Spinal cord (tissue), 10 donors: ENCODE data around the gene PACRG. TPM values are rescaled to one million over a fixed set of nuclear protein-coding genes. Genes with fewer than 3 reads are reported as not detected.

ENCODE experiments used
- DNase-seq, 6 donors: peaks; one replicate each; pipeline versions ENCODE4 v3.0.0 to v3.0.0-alpha.2; 2013 to 2015; ENCODE audit warnings: low spot score in 6 of 6, low read depth in 4 of 6
- H3K27ac ChIP-seq: one replicate; pipeline ENCODE4 v1.5.1; 2013; ENCODE audit warnings: low read depth, low read length, control low read depth
- H3K27me3 ChIP-seq: one replicate; pipeline ENCODE4 v1.6.1; 2013; ENCODE audit warnings: low read length; ENCODE audit not compliant: control insufficient read depth, insufficient read depth
- H3K36me3 ChIP-seq: one replicate; pipeline ENCODE4 v1.6.1; 2013; ENCODE audit warnings: low read length; ENCODE audit not compliant: control insufficient read depth, insufficient read depth
- H3K4me1 ChIP-seq: one replicate; pipeline ENCODE4 v1.6.1; 2013; ENCODE audit warnings: low read length; ENCODE audit not compliant: control insufficient read depth, insufficient read depth
- H3K4me3 ChIP-seq: one replicate; pipeline ENCODE4 v1.5.1; 2013; ENCODE audit warnings: low read depth, low read length, control low read depth
- H3K9me3 ChIP-seq: one replicate; pipeline ENCODE4 v1.6.1; 2013; ENCODE audit warnings: low read length; ENCODE audit not compliant: control insufficient read depth, insufficient read depth
- WGBS: methylation state at CpG from one replicate; pipeline ENCODE4 v1.1.5; 2013; ENCODE audit warnings: missing lambda C conversion rate; ENCODE audit not compliant: insufficient coverage; 5-methylcytosine and 5-hydroxymethylcytosine counted together
- polyA plus RNA-seq, 2 donors: library from polyadenylated mRNA; unstranded; fragments of 120-200 nt; gene quantifications; one replicate each; pipeline ENCODE4 v1.2.1, GENCODE V29; 2013; ENCODE audit not compliant: insufficient read length in 2 of 2
- total RNA-seq, 2 donors: library from RNA; depleted of rRNA in 1 of 2; stranded (reverse); fragments of 120-200 nt in 1 of 2; fragments of >200 nt in 1 of 2; gene quantifications; one replicate each; pipeline versions ENCODE4 v1.2.3 to v1.2.4, GENCODE V29; 2013 to 2014
- donor health status: healthy.

PACRG gene
- total and polyA plus RNA-seq, 4 donors, result 9.5 to 21.2 (median 17.8) TPM

- H3K27ac ChIP-seq, result peak overlapping the region; percentile 62
- peaks cover 2% of the 10 kb centered on the region for H3K27me3 ChIP-seq
- H3K4me1 ChIP-seq, result peaks cover 62% of the 10 kb centered on the region
- no peak overlapping the region for H3K4me3 ChIP-seq
- no peaks in the 10 kb centered on the region for H3K36me3 ChIP-seq
- 55% methylated on average over 23 of the region's 29 CpGs for WGBS
- peak in 1 of 6 donors; percentile 61 for DNase-seq
- no peaks in the 10 kb centered on the region for H3K9me3 ChIP-seq
Observed at GRCh38 chr6:163335671-163336545, 608.1 kb downstream of the PACRG start.

GRCh38 chr6:163336961-163337360 is 609.2 kb downstream of the PACRG start:
- Histone ChIP-seq H3K9me3 (no peaks in the 10 kb centered on the region), H3K36me3 (no peaks in the 10 kb centered on the region), H3K27me3 (peaks cover 2% of the 10 kb centered on the region), H3K4me3 (no peak overlapping the region), H3K4me1 (peaks cover 63% of the 10 kb centered on the region), H3K27ac (no peak overlapping the region)
- WGBS, result 96% methylated on average over 10 of the region's 12 CpGs
- DNase-seq, result no peak

- H3K9me3 ChIP-seq, result no peaks in the 10 kb centered on the region
- WGBS, result 96% methylated on average over 3 of the region's 3 CpGs
- no peak overlapping the region for H3K4me3 ChIP-seq
- H3K27ac ChIP-seq, result peak overlapping the region; percentile 94
- no peak for DNase-seq
- peaks cover 66% of the 10 kb centered on the region for H3K4me1 ChIP-seq
- H3K36me3 ChIP-seq, result no peaks in the 10 kb centered on the region
- peaks cover 2% of the 10 kb centered on the region for H3K27me3 ChIP-seq
Observed at GRCh38 chr6:163337958-163338357, 610.2 kb downstream of the PACRG start.

DNA sequence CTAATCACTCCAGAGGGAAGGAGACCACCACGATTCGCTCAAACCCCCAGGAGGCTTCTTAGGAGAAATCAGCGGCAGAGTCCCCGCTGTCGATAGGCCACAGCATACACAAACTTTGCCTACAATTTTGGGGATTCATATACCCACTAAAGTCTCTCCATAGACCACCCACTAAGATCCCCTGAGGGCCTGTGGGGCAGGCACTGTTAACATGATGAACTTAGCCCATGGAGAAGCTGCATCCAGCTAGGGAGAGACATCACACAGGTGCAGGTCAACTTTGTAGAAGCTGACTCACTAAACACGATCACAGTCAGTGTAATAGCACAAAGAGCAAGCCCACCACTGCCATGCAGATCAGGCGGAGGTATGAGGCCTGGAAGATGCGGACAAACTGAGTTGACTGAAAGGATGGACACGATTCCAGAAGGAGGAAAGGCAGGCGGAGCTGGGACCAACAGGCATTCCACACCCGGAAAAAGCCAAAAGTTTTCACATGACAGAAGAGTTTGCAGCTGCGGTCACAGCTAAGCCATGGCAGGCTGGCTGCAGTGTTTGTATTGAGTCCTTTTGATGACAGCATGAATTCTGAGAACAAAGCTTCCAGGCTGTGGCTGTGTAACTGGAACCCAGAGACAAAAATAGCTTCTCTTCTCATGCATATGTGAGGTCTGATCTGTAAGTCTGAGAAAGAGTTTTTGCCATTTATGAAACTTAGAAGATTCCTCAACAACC is 611.1 kb downstream of the PACRG start:
- Histone ChIP-seq H3K27me3 (peaks cover 2% of the 10 kb centered on the region), H3K4me3 (no peak overlapping the region), H3K4me1 (peaks cover 74% of the 10 kb centered on the region), H3K36me3 (no peaks in the 10 kb centered on the region), H3K27ac (peak overlapping the region; percentile 94), H3K9me3 (no peaks in the 10 kb centered on the region)
- 41% methylated on average over 11 of the region's 12 CpGs for WGBS
- peak in 3 of 6 donors; percentile 43 to 88 (median 80) for DNase-seq

DNA sequence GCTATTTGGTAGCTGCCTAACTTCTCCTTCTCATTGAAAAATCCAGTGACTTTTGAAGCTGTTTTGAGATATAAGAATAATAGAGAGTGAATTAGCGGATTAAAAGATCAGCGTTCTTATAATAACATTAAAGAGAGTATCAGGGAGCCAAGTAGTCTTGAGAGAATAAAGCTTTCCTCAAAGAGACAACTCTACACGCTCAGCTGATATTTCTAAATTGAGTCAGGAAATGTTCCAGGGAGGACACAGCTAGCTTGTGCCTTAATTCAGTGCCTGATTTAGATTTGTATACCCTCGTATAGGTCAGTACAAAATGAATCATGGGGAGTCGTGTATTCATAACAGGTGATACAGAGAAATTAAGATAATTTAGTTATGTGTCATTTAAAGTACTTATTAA is 611.7 kb downstream of the PACRG start:
- peak in 1 of 6 donors; percentile 48 for DNase-seq
- WGBS, result 14% methylated on average over 1 of the region's 5 CpGs
- Histone ChIP-seq H3K27ac (peak overlapping the region; percentile 94), H3K9me3 (no peaks in the 10 kb centered on the region), H3K4me1 (peaks cover 69% of the 10 kb centered on the region), H3K4me3 (no peak overlapping the region), H3K27me3 (peaks cover 2% of the 10 kb centered on the region), H3K36me3 (no peaks in the 10 kb centered on the region)

DNA sequence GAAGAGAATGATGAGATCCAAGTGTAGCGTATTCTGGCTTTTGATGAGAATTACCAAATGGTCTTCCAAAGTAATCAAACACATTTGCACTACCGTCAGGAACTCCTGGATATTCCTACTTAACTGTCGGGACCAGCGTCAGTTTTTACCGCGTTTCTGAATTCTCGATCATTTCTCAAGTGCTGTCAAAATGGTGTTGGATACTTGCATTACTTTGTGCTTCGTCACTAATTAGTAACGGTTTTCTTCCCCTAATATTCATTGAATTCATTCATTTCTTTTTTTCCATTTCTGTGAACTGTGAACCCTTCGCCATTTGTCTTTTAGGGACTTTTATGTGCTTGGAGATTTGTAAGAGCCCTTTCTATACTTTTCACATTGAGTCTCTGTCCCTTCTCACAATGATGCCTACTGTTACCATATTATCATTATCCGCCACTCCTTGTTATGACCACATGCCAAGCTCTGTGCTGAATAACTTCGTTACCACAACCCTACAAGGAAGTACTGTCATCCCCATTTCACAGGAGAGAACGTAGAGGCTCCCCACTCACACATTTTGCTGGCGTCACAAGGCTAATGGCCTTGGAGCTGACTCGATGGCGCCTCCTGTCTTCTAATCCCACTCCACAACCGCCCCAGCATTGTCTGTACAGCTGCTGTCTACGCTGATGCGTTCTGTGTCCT is 612.6 kb downstream of the PACRG start:
- Histone ChIP-seq H3K27ac (peak overlapping the region; percentile 94), H3K36me3 (no peaks in the 10 kb centered on the region), H3K9me3 (no peaks in the 10 kb centered on the region), H3K27me3 (peaks cover 2% of the 10 kb centered on the region), H3K4me1 (peaks cover 74% of the 10 kb centered on the region), H3K4me3 (no peak overlapping the region)
- peak in 1 of 6 donors; percentile 60 for DNase-seq
- 59% methylated on average over 8 of the region's 19 CpGs for WGBS

DNA sequence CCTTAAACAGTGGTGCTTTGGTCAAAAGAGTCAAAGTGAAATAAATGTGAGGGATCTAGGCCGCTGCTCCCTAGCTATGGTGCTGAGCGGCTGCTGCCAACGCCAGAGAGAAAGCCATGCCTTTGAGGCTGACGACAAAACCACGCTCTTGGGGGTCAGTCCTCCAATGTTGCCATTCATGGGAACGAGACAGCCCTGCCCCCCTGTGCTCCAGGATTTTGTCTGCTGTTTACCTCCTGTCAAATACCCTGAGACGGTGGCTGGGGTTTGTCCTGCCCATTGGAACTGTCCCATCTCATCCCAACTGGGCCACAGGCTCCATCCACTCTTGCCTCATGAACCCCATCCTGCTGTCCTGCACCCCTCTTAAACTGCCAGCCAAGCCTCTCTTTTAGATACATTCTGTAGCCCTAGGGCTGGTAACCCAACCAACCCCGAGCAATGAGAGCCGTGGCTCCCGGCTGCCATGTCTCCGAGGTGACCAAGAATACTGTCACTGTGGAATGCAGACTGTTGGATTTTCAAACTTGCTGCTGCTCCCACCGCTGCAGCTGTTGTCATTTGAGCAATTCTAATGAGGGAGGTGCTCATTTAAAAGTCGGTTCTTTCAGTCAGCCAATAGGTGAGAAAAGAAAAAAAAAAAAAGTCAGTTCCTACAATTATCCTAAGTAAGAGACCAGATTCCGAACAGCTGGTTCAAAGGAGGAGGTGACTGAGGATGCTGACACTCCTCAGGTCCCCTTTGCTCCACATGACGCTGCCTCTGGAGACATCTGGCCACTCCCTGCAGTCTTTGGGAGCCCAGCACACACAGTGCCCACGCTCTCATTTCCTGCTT is 613.7 kb downstream of the PACRG start:
- Histone ChIP-seq H3K4me1 (peaks cover 74% of the 10 kb centered on the region), H3K4me3 (no peak overlapping the region), H3K27ac (peak overlapping the region; percentile 94), H3K27me3 (peaks cover under 1% of the 10 kb centered on the region), H3K9me3 (no peaks in the 10 kb centered on the region), H3K36me3 (no peaks in the 10 kb centered on the region)
- peak in 2 of 6 donors; percentile 72 to 77 for DNase-seq
- 21% methylated on average over 14 of the region's 16 CpGs for WGBS

DNA sequence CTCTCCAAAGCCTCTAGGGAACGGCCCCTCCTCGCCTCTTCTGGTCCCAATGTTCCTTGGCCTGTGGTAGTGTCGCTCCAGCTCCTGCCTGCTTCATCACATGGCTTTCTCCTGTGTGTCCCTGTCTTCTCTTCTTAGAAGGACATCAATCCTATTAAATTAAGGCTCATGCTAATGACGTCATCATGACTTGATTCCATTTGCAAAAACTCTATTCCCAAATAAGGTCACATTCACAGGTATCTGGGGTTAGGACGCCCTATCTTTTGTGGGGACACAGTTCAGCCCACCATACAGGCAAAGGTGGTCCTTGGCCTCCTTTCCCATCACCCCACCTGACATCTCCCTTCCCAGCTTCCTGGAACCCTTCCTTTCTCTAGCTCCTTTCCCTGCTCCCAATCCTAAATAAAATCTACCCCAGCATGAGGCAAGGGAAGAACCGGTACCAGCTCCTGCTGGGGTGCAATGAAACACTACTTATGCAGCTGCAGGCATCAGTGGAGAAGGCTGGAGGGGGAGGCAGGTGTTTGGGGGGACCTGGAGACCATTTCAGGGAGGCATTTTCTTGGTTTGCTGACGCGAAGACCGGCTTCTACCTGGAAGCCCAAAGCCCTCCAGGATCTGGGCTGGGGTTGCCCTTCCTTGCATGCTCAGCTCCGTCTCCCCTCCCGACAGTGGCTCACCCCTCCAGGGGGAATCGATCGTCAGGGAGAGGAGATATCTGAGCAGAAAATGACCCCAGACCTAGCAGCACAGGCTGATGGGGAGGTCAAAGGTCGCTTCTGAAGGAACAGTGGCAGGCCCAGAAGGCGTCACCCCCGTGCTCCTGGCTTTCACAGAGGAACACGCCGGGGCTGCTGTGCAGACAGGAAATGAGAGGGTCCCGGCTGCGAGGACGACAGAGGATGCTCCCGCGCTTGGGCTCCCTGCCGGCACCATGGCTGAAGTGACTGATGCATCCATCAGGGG is 615.1 kb downstream of the PACRG start:
- H3K4me1 ChIP-seq, result peaks cover 77% of the 10 kb centered on the region

More for the DNA sequence above, 615.1 kb downstream of the PACRG start:
- H3K27ac ChIP-seq, result peak overlapping the region; percentile 94
- no peak for DNase-seq
- H3K9me3 ChIP-seq, result no peaks in the 10 kb centered on the region
- no peaks in the 10 kb centered on the region for H3K36me3 ChIP-seq
- WGBS, result 80% methylated on average over 18 of the region's 24 CpGs
- no peaks in the 10 kb centered on the region for H3K27me3 ChIP-seq
- H3K4me3 ChIP-seq, result no peak overlapping the region
